HepG2 (cell line): Measurements from ENCODE around the gene HRH3. TPM values are rescaled to one million over a fixed set of nuclear protein-coding genes. Genes with fewer than 3 reads are reported as not detected.
A peak's percentile ranks its signal among the peaks of the same experiment; 100 is the strongest.

Experiments
- ARID5B ChIP-seq: IDR thresholded peaks from 2 replicates; pipeline ENCODE4 v1.4.0; 2020; ENCODE audit warnings: mild to moderate bottlenecking, missing genetic modification reagents
- BATF2 ChIP-seq: sonication (generic); formaldehyde crosslinking; IDR thresholded peaks from 2 replicates; pipeline ENCODE4 v1.8.0; 2022; ENCODE audit warnings: mild to moderate bottlenecking, missing genetic modification reagents, moderate library complexity
- GTF2F1 ChIP-seq: fragments of 150-350 bp; IDR thresholded peaks from 2 replicates; pipeline ENCODE4 v1.6.1; 2014; ENCODE audit warnings: low read length
- NAIF1 ChIP-seq: sonication (generic); formaldehyde crosslinking; IDR thresholded peaks from 2 replicates; pipeline ENCODE4 v1.5.0; 2020; ENCODE audit warnings: mild to moderate bottlenecking, missing genetic modification reagents, borderline replicate concordance
- RARG ChIP-seq: sonication (generic); formaldehyde crosslinking; IDR thresholded peaks from 2 replicates; pipeline ENCODE4 v1.4.0; 2020; ENCODE audit warnings: low read depth, mild to moderate bottlenecking, missing genetic modification reagents
- SSRP1 ChIP-seq: IDR thresholded peaks from 2 replicates; pipeline ENCODE4 v1.6.1; 2016; ENCODE audit warnings: control low read depth
- ZMAT3 ChIP-seq: sonication (generic); formaldehyde crosslinking; conservative IDR thresholded peaks from 2 replicates; pipeline ENCODE4 v1.7.0; 2021; ENCODE audit warnings: missing genetic modification reagents
- ZNF282 ChIP-seq: fragments of 450-650 bp; IDR thresholded peaks from 2 replicates; pipeline ENCODE4 v1.6.1; 2018; ENCODE audit not compliant: partially characterized antibody
- ZNF34 ChIP-seq: sonication (generic); formaldehyde crosslinking; IDR thresholded peaks from 2 replicates; pipeline ENCODE4 v1.4.0; 2020; ENCODE audit warnings: mild to moderate bottlenecking, missing genetic modification reagents, borderline replicate concordance
- ZNF367 ChIP-seq: sonication (generic); formaldehyde crosslinking; IDR thresholded peaks from 2 replicates; pipeline ENCODE4 v1.4.0; 2020; ENCODE audit warnings: missing genetic modification reagents, borderline replicate concordance
- ZNF430 ChIP-seq: sonication (generic); formaldehyde crosslinking; IDR thresholded peaks from 2 replicates; pipeline ENCODE4 v1.9.0; 2021; ENCODE audit warnings: mild to moderate bottlenecking, missing genetic modification reagents
- ZNF44 ChIP-seq: sonication (generic); formaldehyde crosslinking; IDR thresholded peaks from 2 replicates; pipeline ENCODE4 v1.5.1; 2020; ENCODE audit warnings: mild to moderate bottlenecking, missing genetic modification reagents
- ZNF451 ChIP-seq: sonication (generic); formaldehyde crosslinking; IDR thresholded peaks from 2 replicates; pipeline ENCODE4 v1.5.0; 2020; ENCODE audit warnings: mild to moderate bottlenecking, missing genetic modification reagents
- ZNF569 ChIP-seq: sonication (generic); formaldehyde crosslinking; IDR thresholded peaks from 2 replicates; pipeline ENCODE4 v1.5.0; 2020; ENCODE audit warnings: mild to moderate bottlenecking, missing genetic modification reagents, moderate library complexity, borderline replicate concordance
- ZNF674 ChIP-seq: sonication (generic); formaldehyde crosslinking; IDR thresholded peaks from 2 replicates; pipeline ENCODE4 v1.5.0; 2020; ENCODE audit warnings: low read depth, mild to moderate bottlenecking, missing genetic modification reagents
- ZNF788 ChIP-seq: sonication (generic); formaldehyde crosslinking; IDR thresholded peaks from 2 replicates; pipeline ENCODE4 v1.5.0; 2020; ENCODE audit warnings: mild to moderate bottlenecking, missing genetic modification reagents, borderline replicate concordance
- ZSCAN9 ChIP-seq: IDR thresholded peaks from 2 replicates; pipeline ENCODE4 v1.6.1; 2016; ENCODE audit warnings: borderline replicate concordance
- polyA plus RNA-seq, 8 experiments: library from polyadenylated mRNA; depleted of rRNA in 3 of 8; stranded (reverse) in 7 of 8; unstranded in 1 of 8; fragments of >200 nt; fragmentation: Illumina TruSeq in 4 of 8; extraction: Trizol in 4 of 8; gene quantifications; 2 replicates each; pipeline versions ENCODE4 v1.2.1 to v1.2.3, GENCODE V29; 2011 to 2016; ENCODE audit warnings: low read depth in 4 of 8, missing spikeins in 1 of 8, mixed read lengths in 1 of 8; ENCODE audit not compliant: insufficient read depth in 1 of 8
- total RNA-seq, 5 experiments: library from RNA; depleted of rRNA; stranded (reverse); fragments of >200 nt; fragmentation: Illumina TruSeq; extraction: Trizol; gene quantifications; 2 replicates each; pipeline ENCODE4 v1.2.3, GENCODE V29; 2016; ENCODE audit warnings: low read depth in 1 of 5
- TF ChIP-seq, protein P1 (sequence below), 2 experiments: sonication (generic) in 1 of 2; formaldehyde crosslinking in 1 of 2; IDR thresholded peaks; 2 replicates each; pipeline versions ENCODE4 v1.4.0 to v1.6.1; 2018 to 2020; ENCODE audit warnings: missing genetic modification reagents in 2 of 2, borderline replicate concordance in 1 of 2, low read depth in 1 of 2, mild to moderate bottlenecking in 1 of 2, missing biosample characterization in 1 of 2
- TF ChIP-seq, protein P2 (sequence below): IDR thresholded peaks from 2 replicates; pipeline ENCODE4 v1.6.1; 2016; ENCODE audit warnings: missing compliant biosample characterization, missing genetic modification reagents, borderline replicate concordance
- TF ChIP-seq, protein P3 (sequence below): sonication (generic); formaldehyde crosslinking; IDR thresholded peaks from 2 replicates; pipeline ENCODE4 v1.8.0; 2022; ENCODE audit warnings: missing genetic modification reagents, low read depth, mild to moderate bottlenecking, borderline replicate concordance

Gene HRH3
- total and polyA plus RNA-seq, 2 of the 13 experiments (the other 11 are each of a cell fraction or from before 2014, with no cell fraction given), result 0.18 TPM; not detected in 1

- TF ChIP-seq ARID5B (CRISPR knock-in tag) (peak; percentile 33; the same call in 1 of the 2 replicates), GTF2F1 (no peak), ZNF44 (CRISPR knock-in tag) (no peak), RARG (CRISPR knock-in tag) (no peak), BATF2 (CRISPR knock-in tag) (peak; percentile 88; the same call in 1 of the 2 replicates), ZNF430 (0 out of 2 replicates have a peak, but pooled peaks have one; percentile 50), ZNF788 (CRISPR knock-in tag) (peak; percentile 29; the same call in 1 of the 2 replicates), ZMAT3 (CRISPR knock-in tag) (peak; percentile 94), ZNF282 (no peak), ZNF674 (CRISPR knock-in tag) (0 out of 2 replicates have a peak, but pooled peaks have one; percentile 38), ZNF569 (CRISPR knock-in tag) (no peak), ZNF451 (CRISPR knock-in tag) (no peak; the same call in 1 of the 2 replicates), ZSCAN9 (peak; percentile 88; the same call in 1 of the 2 replicates), ZNF367 (peak; percentile 79; the same call in 1 of the 2 replicates), ZNF34 (CRISPR knock-in tag) (no peak), NAIF1 (CRISPR knock-in tag) (no peak), SSRP1 (CRISPR knock-in tag) (no peak)
- TF ChIP-seq, protein P1, sequence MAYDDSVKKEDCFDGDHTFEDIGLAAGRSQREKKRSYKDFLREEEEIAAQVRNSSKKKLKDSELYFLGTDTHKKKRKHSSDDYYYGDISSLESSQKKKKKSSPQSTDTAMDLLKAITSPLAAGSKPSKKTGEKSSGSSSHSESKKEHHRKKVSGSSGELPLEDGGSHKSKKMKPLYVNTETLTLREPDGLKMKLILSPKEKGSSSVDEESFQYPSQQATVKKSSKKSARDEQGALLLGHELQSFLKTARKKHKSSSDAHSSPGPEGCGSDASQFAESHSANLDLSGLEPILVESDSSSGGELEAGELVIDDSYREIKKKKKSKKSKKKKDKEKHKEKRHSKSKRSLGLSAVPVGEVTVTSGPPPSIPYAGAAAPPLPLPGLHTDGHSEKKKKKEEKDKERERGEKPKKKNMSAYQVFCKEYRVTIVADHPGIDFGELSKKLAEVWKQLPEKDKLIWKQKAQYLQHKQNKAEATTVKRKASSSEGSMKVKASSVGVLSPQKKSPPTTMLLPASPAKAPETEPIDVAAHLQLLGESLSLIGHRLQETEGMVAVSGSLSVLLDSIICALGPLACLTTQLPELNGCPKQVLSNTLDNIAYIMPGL (CRISPR knock-in tag; IDR thresholded peaks at IDR 0.05; ENCODE audit: borderline replicate concordance in 1 of 2, low read depth in 1 of 2), result no peak
- TF ChIP-seq, protein P2, sequence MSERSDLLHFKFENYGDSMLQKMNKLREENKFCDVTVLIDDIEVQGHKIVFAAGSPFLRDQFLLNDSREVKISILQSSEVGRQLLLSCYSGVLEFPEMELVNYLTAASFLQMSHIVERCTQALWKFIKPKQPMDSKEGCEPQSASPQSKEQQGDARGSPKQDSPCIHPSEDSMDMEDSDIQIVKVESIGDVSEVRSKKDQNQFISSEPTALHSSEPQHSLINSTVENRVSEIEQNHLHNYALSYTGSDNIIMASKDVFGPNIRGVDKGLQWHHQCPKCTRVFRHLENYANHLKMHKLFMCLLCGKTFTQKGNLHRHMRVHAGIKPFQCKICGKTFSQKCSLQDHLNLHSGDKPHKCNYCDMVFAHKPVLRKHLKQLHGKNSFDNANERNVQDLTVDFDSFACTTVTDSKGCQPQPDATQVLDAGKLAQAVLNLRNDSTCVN (CRISPR knock-in tag), result peak; percentile 88
- TF ChIP-seq, protein P3, sequence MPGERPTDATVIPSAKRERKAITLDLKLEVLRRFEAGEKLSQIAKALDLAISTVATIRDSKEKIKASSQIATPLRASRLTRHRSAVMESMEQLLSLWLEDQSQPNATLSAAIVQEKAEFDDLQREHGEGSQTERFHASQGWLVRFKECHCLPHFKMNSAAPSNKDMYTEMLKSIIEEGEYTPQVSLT, result no peak
These were observed at the start of gene HRH3 (continued) for GRCh38 chr20:62219992-62220665.
